Cardiac muscle cell (in vitro differentiated cells and primary cell): Measurements from ENCODE around the gene REXO4. TPM values are rescaled to one million over a fixed set of nuclear protein-coding genes. Genes with fewer than 3 reads are reported as not detected.
A peak's percentile ranks its signal among the peaks of the same experiment; 100 is the strongest.

Experiments
- DNase-seq, 2 donors: peaks; one replicate each; pipeline versions ENCODE4 v3.0.0 to v3.0.0-alpha.2; 2010 to 2017; ENCODE audit warnings: low read depth in 1 of 2, low spot score in 1 of 2
- H3K27ac ChIP-seq: fragments of 200-600 bp; sonication (generic); 2 replicates; pipeline ENCODE4 v1.5.1; 2016
- H3K27me3 ChIP-seq: fragments of 200-600 bp; sonication (generic); 2 replicates; pipeline ENCODE4 v1.6.0; 2016; ENCODE audit warnings: control low read depth
- H3K36me3 ChIP-seq: fragments of 200-600 bp; sonication (generic); 2 replicates; pipeline ENCODE4 v1.5.1; 2016; ENCODE audit warnings: control low read depth
- H3K4me1 ChIP-seq: fragments of 200-600 bp; sonication (generic); 2 replicates; pipeline ENCODE4 v1.8.1; 2017; ENCODE audit warnings: low read depth, mild to moderate bottlenecking, mixed run types
- H3K4me3 ChIP-seq: fragments of 200-600 bp; sonication (generic); 2 replicates; pipeline ENCODE4 v1.5.1; 2016; ENCODE audit warnings: mild to moderate bottlenecking
- H3K9me3 ChIP-seq: fragments of 200-600 bp; sonication (generic); 2 replicates; pipeline ENCODE4 v1.5.1; 2017; ENCODE audit warnings: low read depth, mild to moderate bottlenecking, control low read depth
- polyA plus RNA-seq: library from polyadenylated mRNA; unstranded; fragments of >200 nt; fragmentation: Nextera tagmentation; extraction: Ambion mirVana; gene quantifications from 2 replicates; pipeline ENCODE4 v1.2.1, GENCODE V29; 2016
- total RNA-seq: library from RNA; depleted of rRNA; stranded (reverse); fragments of >200 nt; gene quantifications from 2 replicates; pipeline ENCODE4 v1.2.3, GENCODE V29; 2016
- TF ChIP-seq, protein P1 (sequence below): IDR thresholded peaks from 2 replicates; pipeline ENCODE4 v1.5.1; 2012; ENCODE audit warnings: low read depth, mild to moderate bottlenecking, low read length

The REXO4 gene
- total and polyA plus RNA-seq, 2 experiments from 2014 or later: 27.1 to 50.2 TPM

DNA sequence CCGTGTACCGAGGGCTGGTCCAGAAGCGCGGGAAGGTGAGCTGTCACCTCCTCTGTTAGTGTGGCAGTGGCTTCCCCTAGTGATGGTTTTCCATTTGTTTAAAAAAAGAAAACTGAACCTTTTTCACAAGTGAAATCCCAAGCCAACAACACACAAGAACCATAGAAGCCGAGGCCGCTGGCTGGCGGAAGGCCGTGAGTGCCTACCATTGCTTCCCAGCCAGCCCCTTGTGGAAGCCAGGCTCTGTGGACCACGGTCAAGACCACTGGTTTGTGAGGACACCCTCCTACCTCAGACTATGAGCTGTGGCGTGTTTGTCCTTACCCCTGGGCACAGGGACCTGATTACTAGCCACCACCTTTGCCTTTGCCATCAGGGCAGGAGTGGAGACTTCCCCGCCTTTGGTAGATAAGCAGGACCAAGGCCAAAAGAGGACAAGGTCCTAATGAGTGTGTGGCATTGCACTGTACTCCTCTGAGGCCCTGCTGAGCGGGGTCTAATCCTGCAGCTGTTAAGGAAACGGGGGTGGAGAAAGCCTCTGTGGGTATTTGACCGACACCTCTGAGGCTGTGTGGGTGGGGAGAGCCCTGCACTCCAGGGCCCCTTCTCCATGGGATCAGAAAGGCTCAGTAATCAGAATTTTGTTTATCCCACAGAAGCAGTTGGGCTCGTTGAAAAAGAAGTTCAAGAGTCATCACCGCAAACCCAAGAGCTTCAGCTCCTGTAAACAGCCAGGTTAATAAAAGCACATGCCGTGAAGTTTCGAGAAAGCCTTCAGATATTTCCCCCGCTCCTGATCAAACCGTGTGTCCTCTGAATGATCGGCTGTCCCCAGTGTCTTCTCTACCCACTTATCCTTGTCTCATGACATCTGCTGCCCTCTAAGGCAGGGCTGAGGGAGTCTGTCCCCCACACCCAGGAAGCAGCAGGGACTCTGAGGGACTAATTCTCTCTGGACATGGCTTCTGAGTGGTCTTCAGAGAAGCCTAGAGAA lies 57.1 kb downstream of the REXO4 start:
- H3K27me3 ChIP-seq: no peaks in the 10 kb centered on the region
- DNase-seq: no peak
- peaks cover 4% of the 10 kb centered on the region for H3K4me1 ChIP-seq
- no peak overlapping the region for H3K4me3 ChIP-seq
- no peaks in the 10 kb centered on the region for H3K9me3 ChIP-seq
- TF ChIP-seq, protein P1, sequence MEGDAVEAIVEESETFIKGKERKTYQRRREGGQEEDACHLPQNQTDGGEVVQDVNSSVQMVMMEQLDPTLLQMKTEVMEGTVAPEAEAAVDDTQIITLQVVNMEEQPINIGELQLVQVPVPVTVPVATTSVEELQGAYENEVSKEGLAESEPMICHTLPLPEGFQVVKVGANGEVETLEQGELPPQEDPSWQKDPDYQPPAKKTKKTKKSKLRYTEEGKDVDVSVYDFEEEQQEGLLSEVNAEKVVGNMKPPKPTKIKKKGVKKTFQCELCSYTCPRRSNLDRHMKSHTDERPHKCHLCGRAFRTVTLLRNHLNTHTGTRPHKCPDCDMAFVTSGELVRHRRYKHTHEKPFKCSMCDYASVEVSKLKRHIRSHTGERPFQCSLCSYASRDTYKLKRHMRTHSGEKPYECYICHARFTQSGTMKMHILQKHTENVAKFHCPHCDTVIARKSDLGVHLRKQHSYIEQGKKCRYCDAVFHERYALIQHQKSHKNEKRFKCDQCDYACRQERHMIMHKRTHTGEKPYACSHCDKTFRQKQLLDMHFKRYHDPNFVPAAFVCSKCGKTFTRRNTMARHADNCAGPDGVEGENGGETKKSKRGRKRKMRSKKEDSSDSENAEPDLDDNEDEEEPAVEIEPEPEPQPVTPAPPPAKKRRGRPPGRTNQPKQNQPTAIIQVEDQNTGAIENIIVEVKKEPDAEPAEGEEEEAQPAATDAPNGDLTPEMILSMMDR: no peak
- peak overlapping the region; percentile 30 for H3K27ac ChIP-seq
- peaks cover 26% of the 10 kb centered on the region for H3K36me3 ChIP-seq

DNA sequence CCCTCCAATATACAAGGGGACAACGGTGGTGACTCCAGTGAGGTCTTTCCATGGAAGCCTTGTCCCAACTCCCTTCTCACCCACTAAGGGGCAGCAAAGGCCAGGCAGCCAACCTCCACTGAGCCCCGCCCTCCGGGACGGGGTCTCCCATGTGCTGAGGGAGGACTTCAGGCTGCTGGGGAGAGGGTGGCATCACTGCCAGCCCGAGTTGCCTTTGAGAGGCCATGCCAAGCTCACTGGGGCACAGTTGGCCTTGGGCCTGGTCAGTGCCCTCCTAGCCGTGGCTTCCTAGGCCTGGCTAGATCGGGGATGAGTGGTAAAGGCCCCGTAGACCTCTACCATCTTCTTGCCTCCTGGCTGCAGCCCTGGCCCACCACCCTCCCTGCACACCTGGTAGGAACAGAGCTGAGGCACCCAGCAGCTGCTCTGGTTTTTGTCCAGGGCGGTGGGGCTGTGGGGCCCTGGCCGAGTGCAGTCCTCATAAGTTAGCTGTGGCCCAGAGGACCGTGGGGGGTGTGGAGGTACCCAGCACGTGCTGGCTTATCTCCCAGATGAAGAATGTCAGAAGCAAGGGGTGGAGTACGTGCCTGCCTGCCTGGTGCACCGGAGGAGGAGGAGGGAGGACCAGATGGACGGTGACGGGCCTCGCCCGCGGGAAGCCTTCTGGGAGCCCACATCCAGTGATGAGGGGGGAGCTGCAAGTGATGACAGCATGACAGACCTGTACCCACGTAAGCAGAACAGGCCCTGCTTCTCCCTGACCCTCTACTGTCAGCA lies 58.2 kb downstream of the REXO4 start:
- DNase-seq: peak in 1 of 2 donors; percentile 27
- H3K4me1 ChIP-seq: peaks cover 12% of the 10 kb centered on the region
- no peak overlapping the region for H3K4me3 ChIP-seq
- H3K9me3 ChIP-seq: no peaks in the 10 kb centered on the region
- H3K27ac ChIP-seq: peak overlapping the region; percentile 51
- peaks cover 16% of the 10 kb centered on the region for H3K36me3 ChIP-seq
- H3K27me3 ChIP-seq: no peaks in the 10 kb centered on the region
- TF ChIP-seq, protein P1: peak; percentile 38

GRCh38 chr9:133357656-133358055 lies 60.2 kb downstream of the REXO4 start:
- H3K4me3 ChIP-seq: no peak overlapping the region
- no peaks in the 10 kb centered on the region for H3K27me3 ChIP-seq
- H3K9me3 ChIP-seq: no peaks in the 10 kb centered on the region
- H3K4me1 ChIP-seq: peaks cover 12% of the 10 kb centered on the region
- no peak for DNase-seq
- H3K27ac ChIP-seq: no peak overlapping the region
- H3K36me3 ChIP-seq: peaks cover 24% of the 10 kb centered on the region
- TF ChIP-seq, protein P1: no peak

- Histone ChIP-seq H3K4me1 (peaks cover 12% of the 10 kb centered on the region), H3K27me3 (no peaks in the 10 kb centered on the region), H3K36me3 (peaks cover 28% of the 10 kb centered on the region), H3K9me3 (no peaks in the 10 kb centered on the region), H3K4me3 (peak within 1 kb of the TSS; percentile 78), H3K27ac (peak within 1 kb of the TSS; percentile 59)
- TF ChIP-seq, protein P1: no peak
- peak; percentile 81 to 94 for DNase-seq
Observed at GRCh38 chr9:133356391-133357091, 61.3 kb downstream of the REXO4 start, which contains the start of the genes SURF1 and SURF2. SURF1 (minus strand) TSS chr9:133356487; CDS start chr9:133356453, 34 bp downstream. SURF2 (plus strand) TSS chr9:133356550; CDS start chr9:133356593, 43 bp downstream.

Other genes starting within 250 kb of the REXO4 start
- gene OBP2B, start 208.8 kb downstream of the REXO4 start, total RNA-seq: not detected in 2 replicates
- 0.35 TPM in 1 of 2 replicates, not detected in the other for gene OBP2B, start 208.8 kb downstream of the REXO4 start, polyA plus RNA-seq
- 0.04 and 0.30 TPM in 2 replicates for gene ABO, start 142.8 kb downstream of the REXO4 start, total RNA-seq
- 0.12 TPM in 1 of 2 replicates, not detected in the other for gene ABO, start 142.8 kb downstream of the REXO4 start, polyA plus RNA-seq
- gene SURF6, start 81.8 kb downstream of the REXO4 start, total RNA-seq: 31.8 and 33.6 TPM in 2 replicates
- 25.7 and 26.9 TPM in 2 replicates for gene SURF6, start 81.8 kb downstream of the REXO4 start, polyA plus RNA-seq
- gene MED22, start 69.9 kb downstream of the REXO4 start, total RNA-seq: 101 and 125 TPM in 2 replicates
- gene MED22, start 69.9 kb downstream of the REXO4 start, polyA plus RNA-seq: 60.6 and 74.9 TPM in 2 replicates
- gene RPL7A, start 69.8 kb downstream of the REXO4 start, total RNA-seq: 2,223 and 2,233 TPM in 2 replicates
- 404 and 480 TPM in 2 replicates for gene RPL7A, start 69.8 kb downstream of the REXO4 start, polyA plus RNA-seq
- gene SURF1, start 61.5 kb downstream of the REXO4 start, total RNA-seq: 32.9 and 38.6 TPM in 2 replicates
- gene SURF1, start 61.5 kb downstream of the REXO4 start, polyA plus RNA-seq: 88.2 and 88.3 TPM in 2 replicates
- 38.2 and 49.9 TPM in 2 replicates for gene SURF2, start 61.5 kb downstream of the REXO4 start, total RNA-seq
- 35.1 and 38.3 TPM in 2 replicates for gene SURF2, start 61.5 kb downstream of the REXO4 start, polyA plus RNA-seq
- 121 and 191 TPM in 2 replicates for gene SURF4, start 42.0 kb downstream of the REXO4 start, total RNA-seq
- gene SURF4, start 42.0 kb downstream of the REXO4 start, polyA plus RNA-seq: 129 and 200 TPM in 2 replicates
- 2.0 and 2.2 TPM in 2 replicates for gene STKLD1, start 41.6 kb downstream of the REXO4 start, total RNA-seq
- 5.1 and 7.3 TPM in 2 replicates for gene STKLD1, start 41.6 kb downstream of the REXO4 start, polyA plus RNA-seq
- 12.2 and 16.9 TPM in 2 replicates for gene ADAMTS13, start 4.4 kb upstream of the REXO4 start, total RNA-seq
- 10.1 and 11.2 TPM in 2 replicates for gene ADAMTS13, start 4.4 kb upstream of the REXO4 start, polyA plus RNA-seq
- gene CACFD1, start 42.0 kb upstream of the REXO4 start, total RNA-seq: 61.7 and 73.8 TPM in 2 replicates
- gene CACFD1, start 42.0 kb upstream of the REXO4 start, polyA plus RNA-seq: 56.6 and 64.0 TPM in 2 replicates
- 2.4 and 8.6 TPM in 2 replicates for gene SLC2A6, start 61.1 kb upstream of the REXO4 start, total RNA-seq
- 3.9 and 8.6 TPM in 2 replicates for gene SLC2A6, start 61.1 kb upstream of the REXO4 start, polyA plus RNA-seq
- not detected in 2 replicates for gene MYMK, start 106.9 kb upstream of the REXO4 start, total RNA-seq
- gene MYMK, start 106.9 kb upstream of the REXO4 start, polyA plus RNA-seq: not detected in 2 replicates
- 27.2 and 38.3 TPM in 2 replicates for gene ADAMTSL2, start 116.7 kb upstream of the REXO4 start, total RNA-seq
- gene ADAMTSL2, start 116.7 kb upstream of the REXO4 start, polyA plus RNA-seq: 13.6 and 18.4 TPM in 2 replicates
- gene FAM163B, start 191.4 kb upstream of the REXO4 start, total RNA-seq: 4.6 and 5.6 TPM in 2 replicates
- 0.20 TPM in 1 of 2 replicates, not detected in the other for gene FAM163B, start 191.4 kb upstream of the REXO4 start, polyA plus RNA-seq
- gene DBH, start 218.4 kb upstream of the REXO4 start, total RNA-seq: not detected in 2 replicates
- 0.04 and 0.07 TPM in 2 replicates for gene DBH, start 218.4 kb upstream of the REXO4 start, polyA plus RNA-seq